ENCODE results near the gene ZDHHC17. TPM values are rescaled to one million over a fixed set of nuclear protein-coding genes. Genes with fewer than 3 reads are reported as not detected.

Gene ZDHHC17
- polyA plus RNA-seq, 1 experiment, result 34.5 TPM

DNA sequence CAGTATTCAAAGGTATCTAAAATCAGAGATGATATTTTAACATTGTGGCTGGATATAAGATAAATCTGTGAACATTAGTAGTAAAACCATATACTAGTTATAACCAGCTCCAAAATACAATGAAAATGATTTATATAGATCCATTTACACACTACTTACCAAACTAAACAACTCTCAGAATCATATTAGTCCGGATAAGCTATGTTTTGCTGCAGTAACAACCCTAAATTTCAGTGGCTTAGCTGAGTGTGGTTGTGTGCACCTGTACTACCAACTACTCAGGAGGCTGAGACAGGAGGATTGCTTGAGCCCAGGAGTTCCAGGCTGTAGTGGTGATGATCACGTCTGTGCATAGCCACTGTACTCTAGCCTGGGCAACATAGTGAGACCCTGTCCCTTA is 23.8 kb downstream of the ZDHHC17 start:
- no peaks in the 10 kb centered on the region for H3K27me3 ChIP-seq (ENCODE audit: control insufficient read depth, insufficient read depth, low read length)
- no peak for DNase-seq (ENCODE audit: low read depth)
- no peaks in the 10 kb centered on the region for H3K36me3 ChIP-seq (ENCODE audit: control insufficient read depth, insufficient read depth, low read length)
- POLR2A ChIA-PET, result no interaction called here
- TF ChIP-seq, protein P1, sequence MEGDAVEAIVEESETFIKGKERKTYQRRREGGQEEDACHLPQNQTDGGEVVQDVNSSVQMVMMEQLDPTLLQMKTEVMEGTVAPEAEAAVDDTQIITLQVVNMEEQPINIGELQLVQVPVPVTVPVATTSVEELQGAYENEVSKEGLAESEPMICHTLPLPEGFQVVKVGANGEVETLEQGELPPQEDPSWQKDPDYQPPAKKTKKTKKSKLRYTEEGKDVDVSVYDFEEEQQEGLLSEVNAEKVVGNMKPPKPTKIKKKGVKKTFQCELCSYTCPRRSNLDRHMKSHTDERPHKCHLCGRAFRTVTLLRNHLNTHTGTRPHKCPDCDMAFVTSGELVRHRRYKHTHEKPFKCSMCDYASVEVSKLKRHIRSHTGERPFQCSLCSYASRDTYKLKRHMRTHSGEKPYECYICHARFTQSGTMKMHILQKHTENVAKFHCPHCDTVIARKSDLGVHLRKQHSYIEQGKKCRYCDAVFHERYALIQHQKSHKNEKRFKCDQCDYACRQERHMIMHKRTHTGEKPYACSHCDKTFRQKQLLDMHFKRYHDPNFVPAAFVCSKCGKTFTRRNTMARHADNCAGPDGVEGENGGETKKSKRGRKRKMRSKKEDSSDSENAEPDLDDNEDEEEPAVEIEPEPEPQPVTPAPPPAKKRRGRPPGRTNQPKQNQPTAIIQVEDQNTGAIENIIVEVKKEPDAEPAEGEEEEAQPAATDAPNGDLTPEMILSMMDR (IDR thresholded peaks at IDR 0.05; ENCODE audit: insufficient read depth, low read depth, low read length), result no peak
- CTCF ChIA-PET, result no interaction called here
- H3K4me3 ChIP-seq (ENCODE audit: low read depth, low read length), result no peak overlapping the region

DNA sequence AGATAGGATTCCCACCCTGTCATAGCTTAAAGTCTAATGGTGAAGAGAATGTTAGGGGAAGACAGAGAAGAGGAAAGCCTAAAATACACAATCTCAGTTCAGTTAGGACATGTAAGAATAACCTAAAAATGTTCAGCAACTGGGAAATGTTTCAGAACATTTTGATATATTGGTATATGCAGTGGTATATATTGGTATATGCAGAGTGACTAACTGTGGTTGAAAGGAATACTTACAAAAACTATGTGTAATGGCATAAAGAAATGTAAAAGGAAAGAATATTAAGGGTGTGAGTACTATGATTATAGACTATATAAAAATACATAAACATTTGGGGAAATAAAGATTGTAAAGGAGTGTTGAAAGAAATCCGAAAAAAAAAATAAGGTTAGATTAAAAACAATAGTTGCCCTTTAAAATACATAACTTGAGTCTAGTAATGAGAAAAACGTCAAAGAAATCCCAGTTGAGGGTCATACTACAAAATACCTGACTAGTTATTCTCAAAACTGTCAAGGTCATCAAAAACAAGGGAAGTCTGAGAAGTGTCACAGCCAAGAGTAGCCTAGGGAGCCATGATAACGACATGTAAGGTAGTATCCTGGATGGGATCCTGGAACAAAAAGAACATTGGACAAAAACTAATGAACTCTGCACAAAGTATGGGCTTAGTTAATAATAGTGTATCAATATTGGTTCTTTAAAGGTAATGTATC is 25.6 kb downstream of the ZDHHC17 start:
- DNase-seq (ENCODE audit: low read depth), result no peak
- H3K4me3 ChIP-seq (ENCODE audit: low read depth, low read length), result no peak overlapping the region
- ChIA-PET POLR2A (no interaction called here), CTCF (interaction anchor here (0.9 to 7.9 kb wide), 15 partner anchors 7 to 221 kb away, joined by 3 to 56 read pairs (median 3); no protein-coding TSS in a partner anchor)
- no peaks in the 10 kb centered on the region for H3K27me3 ChIP-seq (ENCODE audit: control insufficient read depth, insufficient read depth, low read length)
- TF ChIP-seq, protein P1 (IDR thresholded peaks at IDR 0.05; ENCODE audit: insufficient read depth, low read depth, low read length), result no peak
- no peaks in the 10 kb centered on the region for H3K36me3 ChIP-seq (ENCODE audit: control insufficient read depth, insufficient read depth, low read length)

DNA sequence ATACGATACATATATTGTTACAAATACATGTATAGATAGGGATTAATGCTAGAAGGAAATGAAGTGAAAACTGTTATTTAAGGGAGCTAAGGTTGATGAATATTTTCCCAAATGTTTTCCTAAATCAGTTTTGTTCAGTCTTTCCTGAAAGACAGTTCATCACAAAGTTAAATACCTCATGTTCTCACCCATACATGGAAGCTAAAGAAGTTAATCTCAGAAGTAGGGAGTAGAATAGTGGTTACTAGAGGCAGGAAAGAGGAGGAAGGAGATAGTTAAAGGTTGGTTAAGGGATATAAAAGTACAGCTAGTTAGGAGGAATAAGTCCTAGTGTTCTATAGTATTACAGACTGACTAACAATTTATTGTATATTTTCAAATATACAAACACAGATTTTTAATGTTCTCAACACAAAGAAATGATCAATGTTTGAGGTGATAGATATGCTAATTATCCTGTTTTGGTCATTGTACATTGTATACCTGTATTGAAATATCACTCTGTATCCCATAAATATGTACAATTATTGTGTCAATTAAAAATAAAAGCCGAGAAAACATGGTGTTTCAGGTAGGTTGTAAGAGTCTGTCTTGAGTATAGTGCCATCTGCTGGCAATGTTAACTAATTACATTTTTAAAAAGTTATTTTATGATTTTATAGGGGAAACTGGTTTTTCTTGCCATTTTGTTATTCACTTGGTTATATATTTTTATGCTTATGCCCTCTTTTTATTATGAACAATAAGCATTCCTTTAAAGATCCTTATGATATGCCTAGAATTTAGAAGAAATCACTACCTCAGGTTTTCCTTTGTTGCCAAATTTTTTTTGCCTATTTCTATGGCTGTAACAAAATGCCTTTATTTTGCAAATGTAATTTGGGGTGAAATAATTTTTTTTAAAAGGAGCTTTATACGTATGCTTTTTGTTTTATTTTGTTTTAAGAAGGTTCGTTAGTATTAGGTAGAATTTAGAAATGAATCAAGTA is 26.9 kb downstream of the ZDHHC17 start:
- Histone ChIP-seq H3K4me3 (ENCODE audit: low read depth, low read length) (no peak overlapping the region), H3K36me3 (ENCODE audit: control insufficient read depth, insufficient read depth, low read length) (no peaks in the 10 kb centered on the region), H3K27me3 (ENCODE audit: control insufficient read depth, insufficient read depth, low read length) (no peaks in the 10 kb centered on the region)
- no peak for DNase-seq (ENCODE audit: low read depth)
- POLR2A ChIA-PET, result no interaction called here
- CTCF ChIA-PET, result interaction anchor here (0.6 to 7.9 kb wide), 22 partner anchors 9 to 220 kb away, joined by 3 to 56 read pairs (median 3); partner anchors contain the start of gene ZDHHC17
- TF ChIP-seq, protein P1 (IDR thresholded peaks at IDR 0.05; ENCODE audit: insufficient read depth, low read depth, low read length), result peak; percentile 37

DNA sequence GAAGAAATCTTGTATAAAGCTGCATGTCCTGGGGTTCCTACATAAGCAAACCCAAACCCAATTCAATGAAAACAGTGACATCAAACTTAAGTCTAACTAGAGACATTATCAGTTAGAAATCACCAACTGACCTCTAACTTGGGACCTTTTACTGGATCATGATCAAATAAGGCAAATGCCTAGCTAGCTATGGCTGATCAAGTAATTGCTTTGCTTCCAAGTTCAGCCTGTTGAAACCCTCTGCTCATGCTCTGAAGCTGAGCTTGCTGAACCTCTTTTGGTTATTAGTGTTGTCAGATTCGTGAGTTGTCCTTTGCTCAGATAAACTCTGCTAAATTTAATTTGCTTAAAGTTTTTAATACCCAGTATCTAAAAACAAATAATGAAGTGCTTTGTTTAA is 28.9 kb downstream of the ZDHHC17 start:
- Histone ChIP-seq H3K27me3 (ENCODE audit: control insufficient read depth, insufficient read depth, low read length) (no peaks in the 10 kb centered on the region), H3K36me3 (ENCODE audit: control insufficient read depth, insufficient read depth, low read length) (no peaks in the 10 kb centered on the region), H3K4me3 (ENCODE audit: low read depth, low read length) (no peak overlapping the region)
- ChIA-PET POLR2A (interaction anchor here (0.6 kb wide), 1 partner anchor 80 kb away, joined by 3 read pairs; no protein-coding TSS in a partner anchor), CTCF (interaction anchor here (0.6 to 7.9 kb wide), 6 partner anchors 16 to 171 kb away, joined by 3 to 56 read pairs (median 4); no protein-coding TSS in a partner anchor)
- no peak for DNase-seq (ENCODE audit: low read depth)
- TF ChIP-seq, protein P1 (IDR thresholded peaks at IDR 0.05; ENCODE audit: insufficient read depth, low read depth, low read length), result no peak

DNA sequence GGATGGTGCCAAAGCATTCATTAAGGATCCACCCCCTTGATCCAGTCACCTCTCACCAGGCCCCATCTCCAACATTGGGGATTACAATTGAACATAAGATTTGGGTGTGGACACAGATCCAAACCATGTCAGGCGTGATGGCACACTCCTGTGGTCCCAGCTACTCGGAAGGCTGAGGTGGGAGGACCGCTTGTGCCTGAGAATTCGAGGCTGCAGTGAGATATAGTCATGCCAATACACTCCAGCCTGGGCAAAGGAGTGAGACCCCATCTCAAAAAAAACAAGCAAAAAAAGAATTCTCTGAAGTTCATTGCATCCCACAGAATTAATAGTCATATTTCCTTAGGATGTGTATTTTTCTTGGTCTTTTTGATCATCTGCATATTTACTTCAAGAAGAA is 34.9 kb downstream of the ZDHHC17 start:
- Histone ChIP-seq H3K36me3 (ENCODE audit: control insufficient read depth, insufficient read depth, low read length) (no peaks in the 10 kb centered on the region), H3K27me3 (ENCODE audit: control insufficient read depth, insufficient read depth, low read length) (no peaks in the 10 kb centered on the region), H3K4me3 (ENCODE audit: low read depth, low read length) (no peak overlapping the region)
- TF ChIP-seq, protein P1 (IDR thresholded peaks at IDR 0.05; ENCODE audit: insufficient read depth, low read depth, low read length), result no peak
- POLR2A ChIA-PET, result no interaction called here
- no peak for DNase-seq (ENCODE audit: low read depth)
- CTCF ChIA-PET, result interaction anchor here (0.8 kb wide), 2 partner anchors 98 to 212 kb away, joined by 3 read pairs; no protein-coding TSS in a partner anchor

All from BJ (cell line).